H1 (cell line): ENCODE results near the gene NINJ2. TPM values are rescaled to one million over a fixed set of nuclear protein-coding genes. Genes with fewer than 3 reads are reported as not detected.

ENCODE experiments used
- CTCF ChIA-PET: fragments of 300-600 bp; sonication (Branson Sonifier 250); formaldehyde crosslinking; loops from one replicate; lab custom pipeline; 2021; ENCODE audit not compliant: partially characterized antibody; lab: Charles Lee
- POLR2A ChIA-PET: fragments of 300-600 bp; sonication (Branson Sonifier 250); formaldehyde crosslinking; loops from one replicate; lab custom pipeline; 2021; ENCODE audit warnings: inconsistent platforms; ENCODE audit not compliant: partially characterized antibody; lab: Charles Lee
- DNase-seq, 2 experiments: peaks; one replicate each; pipeline versions ENCODE4 v3.0.0 to v3.0.0-alpha.2; 2010 to 2022; ENCODE audit warnings: low spot score in 2 of 2, low read depth in 1 of 2, mixed read lengths in 1 of 2
- FAIRE-seq: peaks from 2 replicates; lab custom pipeline; 2011; peaks lifted over from hg19 to GRCh38; lab: Jason Lieb, UNC
- H2AFZ ChIP-seq: 2 replicates; pipeline ENCODE4 v1.8.1; 2012; ENCODE audit warnings: low read length, inconsistent platforms
- H2AK5ac ChIP-seq: 2 replicates; pipeline ENCODE4 v1.6.1; 2013; ENCODE audit warnings: low read depth, low read length
- H2BK120ac ChIP-seq: replicated peaks from 2 replicates; pipeline ENCODE3; 2013; ENCODE audit warnings: low read depth, low read length, inconsistent platforms
- H2BK12ac ChIP-seq: 2 replicates; pipeline ENCODE4 v1.6.1; 2013; ENCODE audit warnings: low read depth, low read length
- H2BK15ac ChIP-seq: 2 replicates; pipeline ENCODE4 v1.6.1; 2013; ENCODE audit warnings: low read length
- H2BK20ac ChIP-seq: 2 replicates; pipeline ENCODE4 v1.6.1; 2013; ENCODE audit warnings: low read length
- H2BK5ac ChIP-seq: 2 replicates; pipeline ENCODE4 v1.6.1; 2013; ENCODE audit warnings: low read depth, low read length
- H3K14ac ChIP-seq: 2 replicates; pipeline ENCODE4 v1.6.1; 2013; ENCODE audit warnings: inconsistent platforms; ENCODE audit not compliant: insufficient read length
- H3K18ac ChIP-seq: 2 replicates; pipeline ENCODE4 v1.6.1; 2013; ENCODE audit warnings: low read length; ENCODE audit errors: extremely low read depth
- H3K23ac ChIP-seq: 2 replicates; pipeline ENCODE4 v1.6.1; 2013; ENCODE audit warnings: inconsistent platforms; ENCODE audit not compliant: insufficient read length
- H3K23me2 ChIP-seq: 2 replicates; pipeline ENCODE4 v1.6.1; 2013; ENCODE audit warnings: low read depth, low read length
- H3K27ac ChIP-seq: 2 replicates; pipeline ENCODE4 v1.6.1; 2011; ENCODE audit warnings: low read depth, low read length, inconsistent platforms
- H3K27me3 ChIP-seq, 4 experiments: replicated peaks in 1 of 4; 1 replicate in 1 of 4; 2 replicates in 3 of 4; pipeline versions ENCODE4 v1.6.1 to v1.8.1; 2011 to 2013; ENCODE audit warnings: low read length in 3 of 4, mild to moderate bottlenecking in 3 of 4, inconsistent platforms in 2 of 4, mixed read lengths in 2 of 4, moderate library complexity in 1 of 4; ENCODE audit not compliant: control insufficient read depth in 3 of 4, insufficient read depth in 3 of 4; ENCODE audit errors: extremely low read depth in 1 of 4
- H3K36me3 ChIP-seq, 4 experiments: 2 replicates each; pipeline versions ENCODE4 v1.6.1 to v1.8.1; 2011 to 2013; ENCODE audit warnings: mild to moderate bottlenecking in 4 of 4, low read length in 3 of 4, moderate library complexity in 2 of 4, control low read depth in 1 of 4, inconsistent platforms in 1 of 4; ENCODE audit not compliant: insufficient read depth in 4 of 4, control insufficient read depth in 2 of 4
- H3K4ac ChIP-seq: replicated peaks from 2 replicates; pipeline ENCODE3; 2013; ENCODE audit warnings: low read length, low read depth, mixed read lengths, inconsistent platforms; ENCODE audit not compliant: insufficient read length
- H3K4me1 ChIP-seq, 4 experiments: replicated peaks in 1 of 4; 1 replicate in 1 of 4; 2 replicates in 3 of 4; pipeline versions ENCODE4 v1.6.1 to v1.8.1; 2011 to 2013; ENCODE audit warnings: low read length in 3 of 4, inconsistent platforms in 2 of 4, mixed read lengths in 1 of 4; ENCODE audit not compliant: insufficient read depth in 4 of 4, control insufficient read depth in 3 of 4
- H3K4me2 ChIP-seq, 2 experiments: 2 replicates each; pipeline versions ENCODE4 v1.6.1 to v1.8.1; 2011 to 2013; ENCODE audit warnings: low read depth in 2 of 2, low read length in 2 of 2, control low read depth in 1 of 2, inconsistent platforms in 1 of 2, mild to moderate bottlenecking in 1 of 2; ENCODE audit not compliant: insufficient read depth in 1 of 2
- H3K4me3 ChIP-seq, 4 experiments: fragments of 200-600, 300-600 bp in 1 of 4; sonication (generic), shearing (Covaris generic), sonication (Bioruptor Twin) in 1 of 4; 2 replicates each; pipeline versions ENCODE4 v1.5.1 to v1.8.1; 2011 to 2016; ENCODE audit warnings: low read length in 4 of 4, low read depth in 3 of 4, control low read depth in 2 of 4, inconsistent platforms in 2 of 4, mild to moderate bottlenecking in 2 of 4, mixed read lengths in 1 of 4, moderate library complexity in 1 of 4; ENCODE audit not compliant: insufficient read depth in 2 of 4; ENCODE audit errors: extremely low read depth in 1 of 4
- H3K56ac ChIP-seq: replicated peaks from 2 replicates; pipeline ENCODE3; 2013; ENCODE audit warnings: low read depth, mild to moderate bottlenecking, mixed read lengths, low read length, inconsistent platforms; ENCODE audit not compliant: insufficient read length
- H3K79me1 ChIP-seq: 2 replicates; pipeline ENCODE4 v1.6.1; 2013; ENCODE audit warnings: low read depth, low read length, control low read depth
- H3K79me2 ChIP-seq, 2 experiments: 2 replicates each; pipeline versions ENCODE4 v1.6.1 to v1.8.1; 2012 to 2013; ENCODE audit warnings: low read length in 2 of 2, mild to moderate bottlenecking in 2 of 2, inconsistent platforms in 1 of 2; ENCODE audit not compliant: insufficient read depth in 2 of 2, control insufficient read depth in 1 of 2
- H3K9ac ChIP-seq, 4 experiments: replicated peaks in 1 of 4; 1 replicate in 1 of 4; 2 replicates in 3 of 4; pipeline versions ENCODE4 v1.6.1 to v1.8.1; 2011 to 2013; ENCODE audit warnings: low read depth in 3 of 4, low read length in 3 of 4, control low read depth in 2 of 4, mild to moderate bottlenecking in 2 of 4, moderate library complexity in 2 of 4, inconsistent platforms in 1 of 4; ENCODE audit errors: extremely low read depth in 1 of 4
- H3K9me3 ChIP-seq, 2 experiments: 2 replicates each; pipeline versions ENCODE4 v1.6.1 to v1.8.1; 2012 to 2013; ENCODE audit warnings: mild to moderate bottlenecking in 2 of 2, moderate library complexity in 2 of 2, control low read depth in 1 of 2, inconsistent platforms in 1 of 2, low read depth in 1 of 2, low read length in 1 of 2, mixed read lengths in 1 of 2; ENCODE audit not compliant: insufficient read depth in 2 of 2
- H4K20me1 ChIP-seq, 2 experiments: replicated peaks in 1 of 2; 2 replicates each; pipeline versions ENCODE3 to v1.8.1; 2011 to 2013; ENCODE audit warnings: inconsistent platforms in 2 of 2, low read length in 2 of 2, mild to moderate bottlenecking in 1 of 2; ENCODE audit not compliant: insufficient read depth in 2 of 2, control insufficient read depth in 1 of 2
- H4K5ac ChIP-seq: 2 replicates; pipeline ENCODE4 v1.6.1; 2013; ENCODE audit warnings: low read length, low read depth, mixed read lengths, inconsistent platforms; ENCODE audit not compliant: insufficient read length
- H4K8ac ChIP-seq: 2 replicates; pipeline ENCODE4 v1.8.0; 2013; ENCODE audit warnings: mild to moderate bottlenecking, moderate library complexity, low read length, inconsistent platforms; ENCODE audit not compliant: insufficient read depth; ENCODE audit errors: extremely low read depth
- H4K91ac ChIP-seq: replicated peaks from 2 replicates; pipeline ENCODE3; 2013; ENCODE audit warnings: low read length, mixed read lengths, inconsistent platforms; ENCODE audit not compliant: insufficient read length
- NANOG ChIP-seq: IDR thresholded peaks from 2 replicates; pipeline ENCODE4 v1.6.1; 2011; ENCODE audit warnings: low read length, low read depth, mild to moderate bottlenecking, inconsistent platforms; ENCODE audit not compliant: insufficient read depth, poor library complexity, severe bottlenecking
- NRF1 ChIP-seq: IDR thresholded peaks from 2 replicates; pipeline ENCODE4 v1.6.1; 2011; ENCODE audit warnings: mild to moderate bottlenecking, low read depth, low read length, improper control_type of control experiment
- TEAD4 ChIP-seq: IDR thresholded peaks from 2 replicates; pipeline ENCODE4 v1.6.1; 2012; ENCODE audit warnings: low read depth, low read length, inconsistent platforms, mixed read lengths
- WGBS, 2 experiments: shearing (Covaris generic) in 1 of 2; methylation state at CpG; one replicate each; pipeline versions ENCODE4 v1.1.6 to v1.1.7; 2013 to 2015; ENCODE audit warnings: low lambda C conversion rate in 2 of 2, mixed read lengths in 2 of 2, inconsistent platforms in 1 of 2, low coverage in 1 of 2, missing lambda C conversion rate in 1 of 2; ENCODE audit not compliant: insufficient replicate concordance in 2 of 2, insufficient coverage in 1 of 2, insufficient read length in 1 of 2; ENCODE audit errors: extremely low coverage in 1 of 2, missing lambda C conversion rate in 1 of 2; 5-methylcytosine and 5-hydroxymethylcytosine counted together
- polyA plus RNA-seq, 7 experiments: library from polyadenylated mRNA; depleted of rRNA in 3 of 7; stranded (reverse) in 5 of 7; unstranded in 2 of 7; fragments of >200 nt in 5 of 7; fragments of 200-250 nt in 2 of 7; gene quantifications; 1 replicate in 5 of 7; 2 replicates in 1 of 7; 4 replicates in 1 of 7; pipeline versions ENCODE4 v1.2.1 to v1.2.3, GENCODE V29; 2011 to 2013; ENCODE audit warnings: missing spikeins in 2 of 7, mixed read lengths in 2 of 7
- total RNA-seq: library from RNA; stranded (reverse); fragmentation: NEBNext Ultra II Directional; extraction: Animal tissue kit (Norgen Biotek cat#: 25700); gene quantifications from 2 replicates; pipeline ENCODE4 v1.2.1, GENCODE V29; 2021

NINJ2 gene
- total and polyA plus RNA-seq, 2 of the 8 experiments (the other 6 are each of a cell fraction or from before 2014, with no cell fraction given) = 1.4 TPM; not detected in 1

- ChIA-PET POLR2A (no interaction called here), CTCF (interaction anchor here (1.0 to 10.4 kb wide), 8 partner anchors 10 to 144 kb away, joined by 3 to 163 read pairs (median 6); partner anchors contain the start of gene B4GALNT3)
- DNase-seq (no peak), FAIRE-seq (no peak)
- H2BK15ac ChIP-seq = no peak overlapping the region
- H3K79me1 ChIP-seq = no peaks in the 10 kb centered on the region
- no peak overlapping the region for H3K14ac ChIP-seq
- no peak overlapping the region for H2BK12ac ChIP-seq
- no peak overlapping the region for H3K56ac ChIP-seq
- H3K4ac ChIP-seq = no peak overlapping the region
- no peak overlapping the region for H4K8ac ChIP-seq
- H4K20me1 ChIP-seq = peaks cover 0 to 4% of the 10 kb centered on the region in 2 experiments
- no peak for TF ChIP-seq TEAD4
- TF ChIP-seq NRF1 = no peak
- no peak for TF ChIP-seq NANOG
- no peak overlapping the region for H3K18ac ChIP-seq
- WGBS, 2 experiments = 100% methylated on average over 3 of the region's 6 CpGs; no CpG with 5 or more reads in 1 of the 2 experiments
- H3K27me3 ChIP-seq = no peaks in the 10 kb centered on the region
- H3K36me3 ChIP-seq = peaks cover 0 to 4% (median 1%) of the 10 kb centered on the region in 4 experiments; a peak in 3 of 8 replicates
- H4K91ac ChIP-seq = no peak overlapping the region
- H3K4me3 ChIP-seq = no peak overlapping the region
- H3K23me2 ChIP-seq = no peaks in the 10 kb centered on the region; the same call in 1 of the 2 replicates
- no peak overlapping the region for H3K9ac ChIP-seq
- H2BK120ac ChIP-seq = no peak overlapping the region
- no peak overlapping the region for H3K27ac ChIP-seq
- no peak overlapping the region for H3K23ac ChIP-seq
- H3K9me3 ChIP-seq = peaks cover 0 to 4% of the 10 kb centered on the region in 2 experiments; a peak in 1 of 4 replicates
- peaks cover 0 to 18% (median 8%) of the 10 kb centered on the region in 4 experiments; a peak in 5 of 7 replicates for H3K4me1 ChIP-seq
- no peak overlapping the region for H3K4me2 ChIP-seq
- H2BK5ac ChIP-seq = no peak overlapping the region
- H3K79me2 ChIP-seq = no peaks in the 10 kb centered on the region
- H4K5ac ChIP-seq = no peak overlapping the region
- no peak overlapping the region for H2BK20ac ChIP-seq
- H2AK5ac ChIP-seq = no peak overlapping the region
- no peak overlapping the region for H2AFZ ChIP-seq
Observed at GRCh38 chr12:545835-546234, 117.4 kb downstream of the NINJ2 start.
